DOHH2 (cell line): ENCODE results near the gene ICOSLG.

Experiments used
- CTCF ChIP-seq: fragments of 200-600 bp; sonication (generic); IDR thresholded peaks from one replicate; pipeline ENCODE4 v1.5.1; 2014; ENCODE audit warnings: antibody characterized with exemption, mild to moderate bottlenecking, low read depth, low read length; ENCODE audit not compliant: poor library complexity, severe bottlenecking
- EZH2phosphoT487 ChIP-seq: fragments of 200-600 bp; sonication (generic); IDR thresholded peaks from 2 replicates; pipeline ENCODE4 v1.6.1; 2017; ENCODE audit warnings: borderline replicate concordance, mild to moderate bottlenecking, antibody characterized with exemption, low read length, moderate library complexity, mixed read lengths

DNA sequence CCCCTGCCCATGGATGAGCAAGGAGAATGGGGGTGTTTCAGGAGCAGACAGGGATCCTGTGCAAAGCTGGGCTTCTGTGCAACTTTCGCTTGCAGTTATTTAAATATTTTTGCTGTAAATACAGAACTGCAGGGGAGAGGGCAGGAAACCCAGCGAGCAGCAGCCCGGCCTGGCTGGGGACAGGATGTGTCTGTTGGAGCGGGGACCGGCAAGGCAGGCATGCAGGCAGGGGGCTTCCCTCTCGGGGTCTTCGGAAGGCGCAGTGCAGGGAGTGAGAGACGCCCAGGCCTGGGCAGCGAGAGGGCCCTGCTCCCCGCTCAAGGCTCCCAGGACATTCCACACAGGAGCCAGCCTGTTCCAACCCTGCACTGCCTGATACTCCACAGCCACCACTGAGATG lies 43.2 kb upstream of the ICOSLG start:
- TF ChIP-seq CTCF (no peak), EZH2phosphoT487 (no peak)
